MCF 10A (cell line): Measurements from ENCODE around the gene MORN1. TPM values are rescaled to one million over a fixed set of nuclear protein-coding genes. Genes with fewer than 3 reads are reported as not detected.

Experiments used
- BruUV-seq: library from RNA; stranded (reverse); fragments of 400-500 nt; replicated peaks from 2 replicates; lab custom pipeline; 2021; lab: Mats Ljungman, UMichigan
- CTCF ChIA-PET: fragments of 300-600 bp; sonication (Branson Sonifier 250); formaldehyde crosslinking; extraction: SDS; loops from one replicate; lab custom pipeline; 2021; ENCODE audit warnings: antibody characterized with exemption, inconsistent platforms; lab: Yijun Ruan, JAX
- POLR2A ChIA-PET: fragments of 300-600, 350-650 bp; sonication (Branson Sonifier 250); formaldehyde crosslinking; extraction: SDS; loops from one replicate; lab custom pipeline; 2020; ENCODE audit warnings: antibody characterized with exemption, inconsistent platforms; lab: Yijun Ruan, JAX
- DNase-seq: peaks from one replicate; pipeline ENCODE4 v3.0.0-alpha.2; 2018; ENCODE audit not compliant: unreplicated experiment
- H3K27ac Mint-ChIP-seq: one replicate; pipeline ENCODE4 v1.8.0; 2022; ENCODE audit warnings: mild to moderate bottlenecking, low read depth, mixed read lengths; ENCODE audit not compliant: unreplicated experiment
- H3K27me3 Mint-ChIP-seq: one replicate; pipeline ENCODE4 v1.8.0; 2022; ENCODE audit warnings: mixed read lengths; ENCODE audit not compliant: insufficient read depth, unreplicated experiment
- H3K36me3 Mint-ChIP-seq: one replicate; pipeline ENCODE4 v1.8.0; 2022; ENCODE audit warnings: mild to moderate bottlenecking, moderate library complexity, mixed read lengths; ENCODE audit not compliant: insufficient read depth, unreplicated experiment
- H3K4me1 Mint-ChIP-seq: one replicate; pipeline ENCODE4 v1.8.0; 2022; ENCODE audit warnings: mixed read lengths; ENCODE audit not compliant: insufficient read depth, unreplicated experiment
- H3K4me3 Mint-ChIP-seq: one replicate; pipeline ENCODE4 v1.8.0; 2022; ENCODE audit warnings: mild to moderate bottlenecking, moderate library complexity, mixed read lengths; ENCODE audit not compliant: unreplicated experiment
- H3K9me3 Mint-ChIP-seq: one replicate; pipeline ENCODE4 v1.8.0; 2022; ENCODE audit warnings: mixed read lengths; ENCODE audit not compliant: unreplicated experiment
- intact Hi-C: fragments of 100-400 bp; cut with micrococcal nuclease; formaldehyde crosslinking; loops from 2 replicates; pipeline ENCODE4 v1.14.1; 2022
- total RNA-seq: library from RNA; stranded (reverse); gene quantifications from 2 replicates; pipeline ENCODE4 v1.2.3, GENCODE V29; 2022
- TF ChIP-seq, protein P1 (sequence below): fragments of 200-600 bp; IDR thresholded peaks from one replicate; pipeline ENCODE4 v1.8.0; 2022; ENCODE audit warnings: antibody characterized with exemption, mild to moderate bottlenecking; ENCODE audit not compliant: unreplicated experiment

Gene MORN1
- total RNA-seq, 1 experiment from 2014 or later = 19.4 TPM

DNA sequence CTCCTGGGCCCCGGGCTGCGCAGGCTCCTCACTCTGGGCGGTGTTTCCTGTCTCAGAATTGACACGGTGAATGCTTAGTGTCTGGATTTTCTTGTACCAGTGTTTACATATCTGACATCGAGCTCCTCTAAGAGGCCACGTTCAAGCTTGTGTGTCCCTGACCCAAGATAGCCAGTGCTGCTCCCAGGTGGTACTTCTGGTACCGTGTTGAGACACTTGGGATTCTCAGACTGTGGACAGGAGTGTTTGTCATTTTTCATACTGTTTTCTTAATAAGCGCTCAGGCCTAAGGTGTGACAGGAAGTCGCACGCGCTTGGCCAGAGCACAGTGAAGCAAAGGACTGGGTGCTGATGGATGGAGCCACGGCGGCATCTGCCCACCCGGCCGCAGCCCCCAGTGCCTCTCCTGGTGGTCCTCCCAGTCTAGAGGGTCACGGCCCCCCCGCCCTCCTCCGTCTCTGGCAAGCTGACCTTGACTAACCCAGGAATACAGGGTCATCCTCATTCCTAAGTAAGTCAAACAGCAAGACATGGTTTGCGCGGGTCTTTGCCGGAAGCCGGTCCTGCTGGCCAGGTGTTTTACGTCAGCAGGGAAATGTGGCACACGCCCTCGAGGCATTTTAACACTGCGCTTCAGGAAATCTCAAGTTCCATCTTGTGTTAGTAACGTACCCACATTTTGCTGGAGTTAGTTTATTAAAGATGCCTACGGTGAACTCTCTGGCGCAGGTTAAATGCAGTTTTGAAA lies 13.0 kb upstream of the MORN1 start:
- DNase-seq = no peak
- no peak overlapping the region for H3K4me3 Mint-ChIP-seq
- ChIA-PET CTCF (no interaction called here), POLR2A (interaction anchor here (0.6 kb wide), 1 partner anchor 13 kb away, joined by 4 read pairs; the partner anchor contains the start of genes MORN1 and RER1)
- no TSS peak for BruUV-seq
- TF ChIP-seq, protein P1, sequence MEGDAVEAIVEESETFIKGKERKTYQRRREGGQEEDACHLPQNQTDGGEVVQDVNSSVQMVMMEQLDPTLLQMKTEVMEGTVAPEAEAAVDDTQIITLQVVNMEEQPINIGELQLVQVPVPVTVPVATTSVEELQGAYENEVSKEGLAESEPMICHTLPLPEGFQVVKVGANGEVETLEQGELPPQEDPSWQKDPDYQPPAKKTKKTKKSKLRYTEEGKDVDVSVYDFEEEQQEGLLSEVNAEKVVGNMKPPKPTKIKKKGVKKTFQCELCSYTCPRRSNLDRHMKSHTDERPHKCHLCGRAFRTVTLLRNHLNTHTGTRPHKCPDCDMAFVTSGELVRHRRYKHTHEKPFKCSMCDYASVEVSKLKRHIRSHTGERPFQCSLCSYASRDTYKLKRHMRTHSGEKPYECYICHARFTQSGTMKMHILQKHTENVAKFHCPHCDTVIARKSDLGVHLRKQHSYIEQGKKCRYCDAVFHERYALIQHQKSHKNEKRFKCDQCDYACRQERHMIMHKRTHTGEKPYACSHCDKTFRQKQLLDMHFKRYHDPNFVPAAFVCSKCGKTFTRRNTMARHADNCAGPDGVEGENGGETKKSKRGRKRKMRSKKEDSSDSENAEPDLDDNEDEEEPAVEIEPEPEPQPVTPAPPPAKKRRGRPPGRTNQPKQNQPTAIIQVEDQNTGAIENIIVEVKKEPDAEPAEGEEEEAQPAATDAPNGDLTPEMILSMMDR = no peak
- no peaks in the 10 kb centered on the region for H3K4me1 Mint-ChIP-seq
- no peaks in the 10 kb centered on the region for H3K9me3 Mint-ChIP-seq
- no peak overlapping the region for H3K27ac Mint-ChIP-seq
- intact Hi-C loops = no loop called here
- H3K27me3 Mint-ChIP-seq = no peaks in the 10 kb centered on the region
- peaks cover 64% of the 10 kb centered on the region for H3K36me3 Mint-ChIP-seq

DNA sequence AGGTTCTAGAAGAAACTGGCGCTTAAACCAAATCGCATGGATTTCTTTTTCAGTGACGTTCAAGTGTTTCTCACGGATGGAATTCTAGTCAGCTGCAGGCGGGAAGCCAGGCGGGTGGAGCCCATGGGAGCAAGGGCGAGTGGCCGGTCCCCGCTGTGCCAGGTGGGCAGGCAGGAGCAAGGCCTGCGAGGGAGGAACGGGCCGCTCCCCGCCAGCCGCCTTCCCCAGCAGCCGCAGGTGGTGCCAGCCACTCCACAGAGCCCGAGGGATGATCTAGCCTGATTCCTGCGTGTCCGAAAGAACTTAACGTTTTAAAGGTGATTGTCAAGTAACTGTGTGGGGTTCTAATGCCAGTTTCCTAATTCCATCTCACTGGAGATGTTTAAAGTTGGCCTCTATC lies 11.9 kb upstream of the MORN1 start:
- ChIA-PET CTCF (no interaction called here), POLR2A (interaction anchor here (2.2 kb wide), 1 partner anchor 12 kb away, joined by 9 read pairs; the partner anchor contains the start of genes MORN1 and RER1)
- TF ChIP-seq, protein P1 = no peak
- no peak for DNase-seq
- H3K27me3 Mint-ChIP-seq = no peaks in the 10 kb centered on the region
- no peaks in the 10 kb centered on the region for H3K4me1 Mint-ChIP-seq
- intact Hi-C loops = no loop called here
- H3K27ac Mint-ChIP-seq = no peak overlapping the region
- H3K36me3 Mint-ChIP-seq = peaks cover 74% of the 10 kb centered on the region
- H3K9me3 Mint-ChIP-seq = no peaks in the 10 kb centered on the region
- BruUV-seq = TSS peak; percentile 80
- no peak overlapping the region for H3K4me3 Mint-ChIP-seq

DNA sequence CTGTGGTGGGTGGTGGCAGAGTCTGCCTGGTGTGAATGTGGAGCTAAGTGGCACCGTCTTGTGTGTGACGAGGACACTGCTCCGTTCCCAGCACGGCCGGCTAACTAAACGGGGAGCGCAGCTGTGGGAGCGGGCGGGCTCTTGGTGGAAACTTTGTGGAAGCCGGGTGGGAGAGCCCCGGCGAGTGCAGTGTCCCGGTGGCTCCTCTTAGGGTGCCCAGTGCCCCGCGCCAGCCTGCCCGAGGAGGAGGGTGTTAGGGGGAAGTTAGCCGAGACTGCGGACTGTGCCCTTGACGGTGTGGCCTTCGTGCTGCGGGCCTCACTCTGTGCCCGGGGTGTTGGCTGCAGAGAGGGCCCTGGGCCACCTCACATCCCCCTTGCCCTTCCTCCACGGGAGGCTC lies 11.1 kb upstream of the MORN1 start:
- Mint-ChIP-seq H3K36me3 (peaks cover 81% of the 10 kb centered on the region), H3K27ac (no peak overlapping the region), H3K27me3 (no peaks in the 10 kb centered on the region), H3K4me1 (no peaks in the 10 kb centered on the region), H3K4me3 (no peak overlapping the region), H3K9me3 (no peaks in the 10 kb centered on the region)
- CTCF ChIA-PET = no interaction called here
- no TSS peak for BruUV-seq
- DNase-seq = no peak
- POLR2A ChIA-PET = interaction anchor here (2.2 kb wide), 1 partner anchor 11 kb away, joined by 9 read pairs; the partner anchor contains the start of genes MORN1 and RER1
- TF ChIP-seq, protein P1 = no peak
- intact Hi-C loops = no loop called here

DNA sequence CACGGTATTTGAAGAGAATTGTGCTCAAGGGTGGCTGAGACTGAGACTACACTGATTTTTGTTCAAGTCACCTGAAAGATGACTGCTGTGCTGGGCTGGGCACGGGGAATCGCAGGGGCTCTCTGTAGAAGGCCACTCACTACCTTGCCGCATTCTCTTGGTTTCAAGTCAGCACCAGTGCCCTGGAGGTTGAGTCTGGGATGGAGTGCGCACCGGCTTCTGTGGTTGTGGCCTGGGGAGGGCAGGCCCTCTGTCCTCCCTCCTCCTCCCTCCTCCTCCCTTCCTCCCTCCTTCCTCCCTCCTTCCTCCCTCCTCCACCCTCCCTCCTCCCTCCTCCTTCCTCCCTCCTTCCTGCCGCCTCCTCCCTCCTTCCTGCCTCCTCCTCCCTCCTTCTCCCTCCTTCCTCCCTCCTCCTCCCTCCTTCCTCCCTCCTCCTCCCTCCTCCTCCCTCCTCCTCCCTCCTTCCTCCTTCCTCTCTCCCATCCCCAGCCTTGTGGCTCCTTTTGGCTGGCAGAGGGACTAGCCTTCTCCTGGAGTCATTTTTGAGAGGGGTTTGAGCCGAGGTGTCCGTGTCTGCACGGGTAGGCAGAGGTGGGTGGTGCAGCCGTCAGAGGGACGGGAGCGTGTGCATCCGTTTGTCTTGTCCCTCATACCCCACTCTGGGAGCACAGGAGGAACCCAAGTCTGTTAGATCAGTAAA lies 9.7 kb upstream of the MORN1 start:
- Mint-ChIP-seq H3K27ac (no peak overlapping the region), H3K36me3 (peaks cover 83% of the 10 kb centered on the region), H3K27me3 (no peaks in the 10 kb centered on the region), H3K4me3 (no peak overlapping the region), H3K9me3 (no peaks in the 10 kb centered on the region), H3K4me1 (no peaks in the 10 kb centered on the region)
- TF ChIP-seq, protein P1 = no peak
- DNase-seq = no peak
- intact Hi-C loops = no loop called here
- BruUV-seq = no TSS peak
- POLR2A ChIA-PET = interaction anchor here (0.6 to 2.2 kb wide), 4 partner anchors 9 to 268 kb away, joined by 3 to 9 read pairs (median 4); partner anchors contain the start of genes MORN1 and RER1
- CTCF ChIA-PET = interaction anchor here (0.6 to 0.9 kb wide), 2 partner anchors 14 to 206 kb away, joined by 3 to 4 read pairs; partner anchors contain the start of gene FAAP20
